Fibroblast of lung (primary cell): ENCODE data around the gene PEBP1.

Experiments
- CTCF ChIP-seq, 2 donors: IDR thresholded peaks in 1 of 2; conservative IDR thresholded peaks in 1 of 2; 1 replicate in 1 of 2; 2 replicates in 1 of 2; pipeline ENCODE4 v1.5.1; 2011 to 2012; ENCODE audit warnings: low read length in 2 of 2, control low read depth in 1 of 2, inconsistent platforms in 1 of 2, low read depth in 1 of 2, mild to moderate bottlenecking in 1 of 2
- EZH2 ChIP-seq: IDR thresholded peaks from 2 replicates; pipeline ENCODE4 v1.5.1; 2012; ENCODE audit warnings: low read length, control low read depth, mild to moderate bottlenecking; ENCODE audit errors: missing control alignments

DNA sequence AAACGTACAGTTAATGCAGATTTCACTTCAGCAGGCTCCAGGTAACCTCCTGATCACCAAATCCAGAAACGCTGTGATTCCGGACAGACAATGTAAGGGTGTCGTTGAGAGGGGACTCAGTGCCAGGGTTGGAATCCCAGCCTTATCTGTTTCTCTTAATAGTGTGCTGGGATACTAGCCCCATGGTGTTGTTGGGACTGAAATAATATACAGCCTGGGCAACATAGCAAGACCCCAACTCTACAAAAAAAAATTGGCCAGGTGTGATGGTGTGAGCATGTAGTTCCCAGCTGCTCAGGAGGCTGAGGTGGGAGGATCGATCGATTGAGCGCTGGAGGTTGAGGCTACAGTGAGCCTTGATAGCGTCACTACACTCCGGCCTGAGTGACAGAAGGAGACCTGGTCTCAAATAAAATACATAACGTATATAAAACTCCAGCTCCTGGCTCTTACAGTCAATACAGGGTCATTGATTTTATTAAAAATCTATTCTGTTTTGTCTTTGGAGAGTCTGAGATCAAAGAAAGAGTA lies 1.3 kb downstream of the PEBP1 start:
- no peak for TF ChIP-seq CTCF (conservative IDR thresholded peaks at IDR 0.05 in 1 of 2, IDR thresholded peaks at IDR 0.05 in 1 of 2; ENCODE audit: low read depth in 1 of 2, low read length in 2 of 2)
- TF ChIP-seq EZH2: no peak
